HFF-Myc (cell line): ENCODE results near the gene INCA1.

Experiments used
- DNase-seq: peaks from one replicate; pipeline ENCODE4 v3.0.0-alpha.2; 2011; ENCODE audit warnings: low read depth; ENCODE audit errors: extremely low read depth
- H3K4me3 ChIP-seq: replicated peaks from 2 replicates; pipeline ENCODE4 v1.5.1; 2011; ENCODE audit warnings: low read depth, mild to moderate bottlenecking, control low read depth, low read length
- TF ChIP-seq, protein P1 (sequence below): IDR thresholded peaks from 2 replicates; pipeline ENCODE4 v1.5.1; 2012; ENCODE audit warnings: mild to moderate bottlenecking, low read depth, low read length, control low read depth; ENCODE audit errors: missing control alignments

INCA1 gene

DNA sequence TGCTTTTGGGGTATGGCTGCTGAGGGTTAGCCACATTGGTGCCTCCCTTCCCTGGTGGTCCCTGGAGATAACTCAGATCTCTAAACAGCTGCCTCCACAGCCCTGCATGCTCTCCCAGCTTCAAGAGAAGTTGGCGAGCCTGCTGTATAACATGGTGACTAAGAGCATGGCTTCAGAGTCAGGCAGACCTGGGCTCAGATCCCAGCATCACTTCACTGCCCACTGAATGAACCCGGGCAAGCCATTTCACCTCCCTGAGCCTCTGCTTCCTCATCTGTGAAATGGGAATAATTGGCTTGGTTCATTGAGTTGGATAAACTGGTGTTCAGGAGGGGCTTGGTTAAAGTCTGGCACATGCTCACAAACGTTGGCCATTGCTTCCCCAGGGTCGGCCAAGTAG is 17.0 kb upstream of the INCA1 start:
- TF ChIP-seq, protein P1, sequence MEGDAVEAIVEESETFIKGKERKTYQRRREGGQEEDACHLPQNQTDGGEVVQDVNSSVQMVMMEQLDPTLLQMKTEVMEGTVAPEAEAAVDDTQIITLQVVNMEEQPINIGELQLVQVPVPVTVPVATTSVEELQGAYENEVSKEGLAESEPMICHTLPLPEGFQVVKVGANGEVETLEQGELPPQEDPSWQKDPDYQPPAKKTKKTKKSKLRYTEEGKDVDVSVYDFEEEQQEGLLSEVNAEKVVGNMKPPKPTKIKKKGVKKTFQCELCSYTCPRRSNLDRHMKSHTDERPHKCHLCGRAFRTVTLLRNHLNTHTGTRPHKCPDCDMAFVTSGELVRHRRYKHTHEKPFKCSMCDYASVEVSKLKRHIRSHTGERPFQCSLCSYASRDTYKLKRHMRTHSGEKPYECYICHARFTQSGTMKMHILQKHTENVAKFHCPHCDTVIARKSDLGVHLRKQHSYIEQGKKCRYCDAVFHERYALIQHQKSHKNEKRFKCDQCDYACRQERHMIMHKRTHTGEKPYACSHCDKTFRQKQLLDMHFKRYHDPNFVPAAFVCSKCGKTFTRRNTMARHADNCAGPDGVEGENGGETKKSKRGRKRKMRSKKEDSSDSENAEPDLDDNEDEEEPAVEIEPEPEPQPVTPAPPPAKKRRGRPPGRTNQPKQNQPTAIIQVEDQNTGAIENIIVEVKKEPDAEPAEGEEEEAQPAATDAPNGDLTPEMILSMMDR = no peak
- no peak overlapping the region for H3K4me3 ChIP-seq
- DNase-seq = no peak

DNA sequence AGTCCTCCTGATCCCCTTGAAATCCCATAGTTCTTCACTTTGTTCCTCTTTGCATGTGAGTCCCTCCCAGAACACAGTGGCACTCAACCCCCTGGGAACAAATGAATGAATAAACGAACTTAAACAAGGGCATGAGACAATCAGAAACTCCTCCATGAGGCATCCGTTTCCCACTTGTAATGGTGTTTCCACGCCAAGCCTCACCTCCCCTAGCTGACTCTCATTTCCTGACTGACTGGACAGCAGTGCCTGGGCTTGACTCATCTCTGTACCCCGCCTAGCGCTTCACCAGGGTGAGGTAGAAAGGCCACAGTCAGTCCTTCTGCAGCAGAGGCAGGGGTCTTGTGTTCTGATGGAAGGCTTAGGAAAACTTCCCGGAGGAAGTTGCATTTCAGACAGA is 14.6 kb upstream of the INCA1 start:
- no peak overlapping the region for H3K4me3 ChIP-seq
- TF ChIP-seq, protein P1 = no peak
- no peak for DNase-seq

DNA sequence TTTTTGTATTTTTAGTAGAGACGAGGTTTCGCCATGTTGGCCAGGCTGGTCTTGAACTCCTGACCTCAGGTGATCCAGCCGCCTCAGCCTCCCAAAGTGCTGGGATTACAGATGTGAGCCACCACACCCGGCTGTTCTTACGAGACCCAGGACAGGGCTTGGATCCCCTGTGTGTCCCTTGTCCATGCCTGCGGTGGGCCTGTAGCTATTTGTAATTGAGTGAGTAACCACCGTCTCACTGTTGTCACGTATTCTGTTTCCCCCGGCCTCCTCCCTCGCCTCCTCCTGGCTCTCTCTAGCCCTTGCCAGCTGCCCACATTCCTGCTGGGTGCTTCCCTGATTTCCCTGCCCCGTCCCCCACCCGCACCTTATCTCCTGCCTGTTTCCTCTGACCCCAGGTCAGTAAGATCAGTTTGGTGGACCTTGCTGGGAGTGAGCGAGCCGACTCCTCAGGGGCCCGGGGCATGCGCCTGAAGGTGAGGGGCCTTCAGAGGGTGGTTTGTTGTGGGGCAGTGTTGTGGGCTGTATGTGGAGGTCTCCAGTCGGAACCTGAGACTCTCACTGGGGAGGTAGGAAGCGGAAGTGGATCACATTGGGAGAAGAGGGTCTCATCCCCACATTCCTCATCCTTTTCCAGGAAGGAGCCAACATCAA is 6.0 kb upstream of the INCA1 start:
- TF ChIP-seq, protein P1 = no peak
- H3K4me3 ChIP-seq = no peak overlapping the region
- no peak for DNase-seq

DNA sequence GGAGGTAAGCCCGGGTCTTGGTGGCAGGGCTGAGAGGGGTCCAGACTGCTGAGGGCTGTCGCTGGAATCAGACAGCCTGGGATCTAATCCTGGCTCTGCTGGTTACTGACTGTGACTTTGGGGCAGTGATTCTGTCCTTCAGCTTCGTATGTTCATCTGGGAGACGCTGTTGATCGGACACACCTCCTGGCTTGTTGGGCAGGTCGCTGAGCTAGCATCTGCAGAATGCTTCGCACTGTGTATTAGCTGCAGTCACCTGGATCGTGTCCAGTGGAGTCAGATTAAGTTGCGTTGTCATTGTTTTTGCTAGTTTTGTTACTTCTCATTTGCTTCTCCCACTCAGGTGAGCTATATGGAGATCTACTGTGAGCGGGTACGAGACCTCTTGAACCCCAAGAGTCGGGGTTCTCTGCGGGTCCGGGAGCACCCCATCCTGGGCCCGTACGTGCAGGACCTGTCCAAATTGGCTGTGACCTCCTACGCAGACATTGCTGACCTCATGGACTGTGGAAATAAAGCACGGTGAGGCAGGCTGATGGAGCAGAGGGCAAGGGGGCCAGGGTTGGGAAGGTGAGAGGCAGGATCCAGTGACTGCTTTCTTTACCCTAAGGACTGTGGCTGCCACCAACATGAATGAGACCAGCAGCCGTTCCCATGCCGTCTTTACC is 4.9 kb upstream of the INCA1 start:
- TF ChIP-seq, protein P1 = no peak
- no peak for DNase-seq
- H3K4me3 ChIP-seq = no peak overlapping the region

DNA sequence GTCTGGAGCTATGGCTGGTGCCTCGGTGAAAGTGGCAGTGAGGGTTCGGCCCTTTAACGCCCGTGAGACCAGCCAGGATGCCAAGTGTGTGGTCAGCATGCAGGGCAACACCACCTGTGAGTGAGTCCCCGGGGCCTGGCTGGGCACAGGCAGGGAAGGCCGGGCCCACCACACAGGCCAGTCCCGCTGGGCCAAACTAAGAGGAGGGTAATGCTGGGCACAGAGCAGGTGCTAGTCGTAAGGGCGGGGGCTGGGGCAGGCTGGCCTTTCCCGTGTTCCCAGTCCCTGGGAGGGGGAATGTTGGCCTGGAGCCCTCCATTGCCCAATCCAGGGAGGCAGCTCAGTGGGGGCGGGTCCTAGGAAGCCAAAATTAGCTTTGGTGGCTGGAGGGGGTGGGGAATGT is 2.9 kb upstream of the INCA1 start:
- peak overlapping the region; percentile 94; the same call in 1 of the 2 replicates for H3K4me3 ChIP-seq
- DNase-seq = no peak
- TF ChIP-seq, protein P1 = no peak

DNA sequence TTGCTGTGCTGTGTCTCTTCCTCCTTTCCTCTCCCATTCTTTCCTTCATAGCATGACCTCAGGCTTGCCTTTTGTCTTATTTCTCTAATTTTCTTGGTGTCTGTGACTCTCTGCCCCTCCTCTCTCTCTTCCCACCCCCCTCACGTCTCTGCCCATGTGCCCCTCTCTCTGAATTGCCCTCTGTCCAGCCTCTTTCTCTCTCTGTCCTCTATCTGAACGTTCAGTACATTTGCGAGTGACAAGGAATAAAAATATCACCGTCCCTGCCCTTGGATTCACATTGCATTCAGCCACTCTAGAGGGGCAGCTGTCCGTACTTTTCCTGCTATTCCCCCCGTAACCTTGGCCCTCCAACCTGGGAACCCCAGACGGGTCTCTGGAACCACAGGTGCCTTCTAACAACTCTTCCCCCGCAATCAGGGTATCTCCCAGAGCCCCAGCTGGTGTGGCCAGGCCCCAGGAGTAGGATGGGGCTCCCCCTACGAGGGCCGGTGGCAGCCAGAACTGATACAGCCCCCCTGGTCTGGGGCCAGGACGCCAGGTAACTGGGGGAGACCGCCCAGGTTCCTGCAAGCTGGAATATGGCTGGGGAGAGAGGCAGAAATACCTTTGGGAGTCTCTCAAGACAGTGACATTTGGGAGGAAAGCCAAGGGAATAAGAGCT is 2.2 kb upstream of the INCA1 start:
- H3K4me3 ChIP-seq = peak overlapping the region; percentile 94
- no peak for DNase-seq
- TF ChIP-seq, protein P1 = no peak
